ENCODE data around the gene CDKN2D.

The CDKN2D gene

GRCh38 chr19:10568826-10569651 lies at the start of gene CDKN2D:
TSS of gene CDKN2D (minus strand) at chr19:10568979. CDS start at chr19:10568653, 326 bp downstream.
- peak; percentile 100 for DNase-seq (ENCODE audit: low spot score)

DNA sequence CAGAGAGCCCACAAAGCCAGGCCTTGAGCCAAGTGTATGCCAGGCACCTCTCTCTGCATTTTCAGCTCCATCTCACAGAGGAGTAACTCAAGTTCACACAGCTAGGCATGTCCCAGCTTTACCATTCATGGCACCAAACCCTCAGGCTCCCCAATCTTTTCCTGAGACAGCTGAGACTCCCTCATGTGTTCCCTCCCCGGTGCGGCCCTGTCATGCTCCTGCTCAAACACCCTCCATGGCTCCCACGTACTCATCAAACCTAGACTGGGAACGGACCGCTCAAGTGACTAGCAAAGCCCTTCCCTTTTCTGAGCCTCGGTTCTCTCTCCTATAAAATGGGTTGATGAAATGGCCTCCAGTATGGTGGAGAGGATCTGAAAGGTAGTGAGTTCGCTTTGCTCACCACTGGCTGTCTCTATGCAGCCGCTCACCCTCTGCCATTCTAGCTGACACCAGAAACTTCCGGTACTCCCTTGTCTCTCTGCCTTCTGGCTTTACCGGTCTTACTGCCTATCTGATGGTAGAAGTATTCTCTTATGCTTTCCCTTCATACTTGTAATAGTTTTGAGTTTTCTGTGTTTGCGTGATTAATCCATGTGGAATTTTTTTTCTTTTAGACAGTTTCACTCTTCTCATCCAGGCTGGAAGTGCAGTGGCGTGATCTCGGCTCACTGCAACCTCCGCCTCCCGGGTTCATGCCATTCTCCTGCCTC lies 48.8 kb upstream of the CDKN2D start:
- DNase-seq (ENCODE audit: low spot score): no peak

DNA sequence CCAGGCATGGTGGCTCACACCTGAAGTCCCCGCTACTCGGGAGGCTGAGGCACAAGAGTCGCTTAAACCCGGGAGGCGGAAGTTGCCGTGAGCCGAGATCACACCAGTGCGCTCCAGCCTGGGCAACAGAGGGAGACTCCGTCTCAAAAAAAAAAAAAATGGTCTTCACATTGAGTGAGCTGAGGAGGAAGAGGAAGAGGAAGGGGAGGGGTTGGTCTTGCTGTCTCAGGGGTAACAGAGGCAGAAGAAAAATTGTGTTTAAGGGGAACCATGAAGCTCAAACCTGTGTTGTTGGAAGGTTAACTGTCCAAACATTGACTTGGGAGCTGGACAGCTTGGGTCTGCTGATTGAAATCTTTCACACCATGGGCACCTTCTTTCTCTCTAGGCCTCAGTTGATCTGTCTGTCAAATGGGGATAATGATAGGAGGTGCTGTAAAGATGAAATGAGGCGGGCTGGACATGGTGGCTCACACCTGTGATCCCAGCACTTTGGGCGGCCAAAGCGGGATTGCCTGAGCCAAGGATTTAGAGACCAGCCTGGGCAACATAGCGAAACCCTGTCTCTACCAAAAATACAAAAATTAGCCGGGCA lies 46.7 kb upstream of the CDKN2D start:
- no peak for DNase-seq (ENCODE audit: low spot score)

DNA sequence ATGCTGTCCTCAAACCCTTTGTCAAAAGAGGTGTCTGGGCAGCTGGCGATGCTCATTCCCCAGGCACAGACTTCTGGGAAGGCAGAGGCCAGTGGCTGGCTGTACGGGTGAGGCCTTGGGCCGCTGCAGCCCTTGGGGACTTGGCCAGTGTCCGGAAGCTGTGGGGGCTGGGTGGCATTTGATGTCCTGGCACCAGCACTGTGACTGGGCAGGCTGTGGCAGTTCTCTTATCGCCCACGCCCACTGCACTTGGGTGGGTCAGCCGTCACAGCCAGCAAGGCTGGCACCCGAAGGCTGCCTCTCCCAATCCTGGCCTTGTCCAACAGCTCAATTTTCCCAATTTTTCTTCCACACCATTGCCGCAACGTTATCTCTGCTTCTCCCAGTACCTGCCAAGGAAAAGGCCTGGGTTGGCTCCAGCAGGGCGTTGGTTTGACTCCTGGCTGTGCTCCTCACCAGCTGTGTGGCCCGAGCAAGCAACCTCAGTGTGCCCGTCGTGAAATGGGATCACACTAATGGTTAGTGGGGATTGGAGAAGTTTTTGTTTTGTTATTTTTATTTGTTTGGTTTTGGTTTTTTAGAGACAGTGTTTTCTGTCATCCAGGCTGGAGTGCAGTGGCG lies 43.8 kb upstream of the CDKN2D start:
- DNase-seq (ENCODE audit: low spot score): no peak

- no peak for DNase-seq (ENCODE audit: low spot score)
Observed at GRCh38 chr19:10611907-10612306, 43.1 kb upstream of the CDKN2D start.

GRCh38 chr19:10604460-10604980 lies 35.7 kb upstream of the CDKN2D start:
- no peak for DNase-seq (ENCODE audit: low spot score)

DNA sequence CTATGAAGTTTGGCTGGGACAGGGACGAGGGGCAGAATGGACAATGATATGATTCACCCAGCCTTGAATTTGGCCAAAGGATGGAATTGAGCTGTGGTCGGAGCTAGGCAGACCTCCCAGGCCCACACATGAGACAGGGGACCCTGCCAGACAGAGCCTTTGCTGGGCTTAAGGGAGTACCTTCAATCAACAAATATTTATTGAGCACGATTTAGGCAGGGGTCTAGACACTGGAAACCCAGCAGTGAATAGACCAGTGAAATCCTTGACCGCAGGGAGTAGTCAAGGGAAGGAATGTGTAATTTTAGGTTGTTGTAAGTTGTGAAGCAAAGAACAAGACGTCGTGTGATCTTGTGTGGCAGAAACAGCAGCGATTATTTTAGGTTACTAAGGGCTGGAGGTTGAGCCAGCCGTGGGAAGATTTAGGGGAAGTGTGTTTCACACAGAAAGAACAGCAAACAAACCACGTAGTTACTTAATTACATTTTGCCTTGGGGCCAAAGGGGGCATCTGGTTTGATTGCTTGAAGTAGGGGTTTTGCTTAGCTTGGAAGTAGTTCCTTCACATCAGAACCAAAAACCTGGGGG lies 35.2 kb upstream of the CDKN2D start:
- DNase-seq (ENCODE audit: low spot score): peak; percentile 60

DNA sequence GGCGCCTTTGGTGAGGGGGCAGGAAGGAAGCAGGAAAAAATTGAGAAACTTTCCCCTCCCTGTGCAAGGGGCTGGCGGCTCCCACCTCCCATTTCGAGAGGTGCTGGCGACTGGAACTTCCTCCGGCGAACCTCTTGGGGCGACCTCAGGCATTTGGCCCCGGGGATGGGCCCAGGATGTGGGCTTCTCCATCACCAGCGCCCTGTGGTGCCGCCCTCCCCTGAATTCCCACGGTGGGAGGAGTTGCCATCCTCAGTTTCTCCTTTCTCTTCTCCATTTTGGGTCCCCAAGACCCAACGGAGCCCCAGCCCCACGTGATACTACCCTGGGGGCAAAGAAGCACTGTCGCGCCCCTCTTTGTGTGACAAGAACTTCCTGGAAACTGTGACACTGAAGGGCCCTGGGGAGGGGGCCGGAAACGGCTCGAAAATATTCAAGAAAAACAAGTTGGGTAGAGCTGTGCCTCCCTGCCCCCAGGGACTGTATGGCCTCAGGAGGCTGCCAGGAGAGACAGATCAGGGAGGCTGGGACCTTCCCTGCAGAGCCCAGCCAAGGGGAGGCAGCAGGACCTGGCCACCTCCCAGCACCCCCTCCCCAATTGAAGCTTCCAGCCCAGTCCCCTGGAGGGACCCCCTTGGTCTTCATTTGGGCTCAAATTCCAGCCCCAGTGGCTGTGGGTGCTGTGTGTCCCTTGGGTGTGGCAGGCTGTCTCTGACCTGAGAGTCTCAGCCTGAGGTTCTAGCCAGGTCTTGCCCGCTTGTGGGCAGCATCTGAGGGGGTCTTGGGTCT lies 34.5 kb upstream of the CDKN2D start:
- peak; percentile 88 for DNase-seq (ENCODE audit: low spot score)

DNA sequence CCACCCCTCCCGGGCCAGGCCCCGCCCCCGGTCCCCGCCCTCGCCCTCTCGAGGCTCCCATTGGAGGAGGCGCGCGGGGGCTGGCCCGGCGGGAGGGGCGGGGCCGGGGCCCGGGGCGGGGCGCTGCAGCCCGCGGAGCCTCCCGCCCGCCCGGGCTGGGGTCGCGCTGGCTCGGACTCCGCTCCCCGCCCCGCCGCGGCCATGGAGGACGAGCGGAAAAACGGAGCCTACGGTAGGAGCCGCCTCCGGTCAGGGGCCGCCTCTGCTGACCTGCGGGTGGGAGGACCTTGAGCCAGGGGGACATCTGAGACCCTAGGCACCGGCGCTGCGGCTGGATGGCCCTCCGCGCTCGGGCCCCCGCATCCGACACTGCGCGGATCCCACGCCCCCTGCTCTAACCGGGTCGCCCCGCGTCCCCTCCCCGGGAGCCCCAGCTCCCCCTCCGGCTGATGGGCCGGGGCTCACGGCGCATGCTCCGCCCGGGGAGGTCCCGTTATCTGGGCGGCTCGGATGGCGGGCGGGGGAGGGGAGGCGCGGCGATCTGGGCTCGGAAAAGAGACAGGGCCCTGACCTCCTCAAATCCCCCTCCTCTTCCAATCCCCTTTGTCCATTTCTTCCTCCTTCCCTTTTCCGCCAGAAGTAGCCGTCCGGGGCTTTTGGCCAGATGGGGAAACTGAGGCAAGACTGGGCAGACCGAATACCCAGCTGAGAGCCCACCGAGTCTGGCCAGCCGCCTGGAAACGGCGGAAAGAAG lies 33.7 kb upstream of the CDKN2D start:
- DNase-seq (ENCODE audit: low spot score): peak; percentile 87

DNA sequence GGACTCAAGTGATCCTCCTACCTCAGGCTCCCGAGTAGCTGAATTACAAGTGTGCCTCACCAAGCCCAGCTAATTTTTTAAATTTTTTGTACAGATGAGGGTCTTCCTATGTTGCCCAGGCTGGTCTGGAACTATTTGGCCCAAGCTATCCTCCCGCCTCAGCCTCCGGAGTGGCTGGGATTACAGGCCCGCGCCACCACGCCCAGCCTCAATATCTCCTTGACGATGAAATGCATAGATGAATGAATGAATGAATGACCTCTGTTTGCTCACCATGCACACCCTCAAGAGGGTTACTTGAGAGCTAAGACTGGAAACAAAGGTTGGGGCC lies 33.2 kb upstream of the CDKN2D start:
- DNase-seq (ENCODE audit: low spot score): no peak

GRCh38 chr19:10600149-10600548 lies 31.4 kb upstream of the CDKN2D start:
- DNase-seq (ENCODE audit: low spot score): no peak

GRCh38 chr19:10593820-10594637 lies 25.2 kb upstream of the CDKN2D start:
- no peak for DNase-seq (ENCODE audit: low spot score)

- DNase-seq (ENCODE audit: low spot score): no peak
Observed at GRCh38 chr19:10593148-10593547, 24.4 kb upstream of the CDKN2D start.

DNA sequence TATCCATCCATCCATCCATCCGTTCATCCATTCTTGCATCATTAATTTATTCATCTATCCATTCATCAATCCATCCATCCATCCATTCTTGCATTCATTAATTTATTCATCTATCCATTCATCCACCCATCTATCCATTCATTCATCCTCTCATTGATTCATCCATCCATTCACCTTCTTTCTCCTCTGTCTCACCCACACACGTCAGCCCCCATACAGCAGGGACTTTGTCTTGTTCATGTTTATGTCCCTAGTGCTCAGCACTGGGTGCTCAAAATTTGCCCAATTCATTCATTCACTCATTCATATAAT lies 19.0 kb upstream of the CDKN2D start:
- no peak for DNase-seq (ENCODE audit: low spot score)

GRCh38 chr19:10587022-10587838 lies 18.5 kb upstream of the CDKN2D start, which contains the start of gene AP1M2:
TSS of gene AP1M2 (minus strand) at chr19:10587312. CDS start at chr19:10587231, 81 bp downstream.
- no peak for DNase-seq (ENCODE audit: low spot score)

DNA sequence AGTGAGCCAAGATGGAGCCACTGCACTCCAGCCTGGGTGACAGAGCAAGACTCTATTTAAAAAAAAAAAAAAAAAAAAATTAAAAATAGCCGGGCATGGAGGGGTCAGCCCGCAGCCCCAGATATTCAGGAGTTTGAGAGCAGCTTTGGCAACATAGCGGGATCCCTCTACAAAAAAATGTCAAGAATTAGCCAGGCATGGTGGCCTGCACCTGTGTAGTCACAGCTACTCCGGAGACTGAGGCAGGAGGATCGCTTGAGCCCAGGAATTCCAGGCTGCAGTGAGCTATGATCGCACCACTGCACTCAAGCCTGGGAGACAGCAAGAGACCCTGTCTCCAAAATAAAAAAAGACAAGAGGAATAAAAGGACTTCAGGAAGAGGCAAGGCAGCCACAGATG lies 17.6 kb upstream of the CDKN2D start:
- DNase-seq (ENCODE audit: low spot score): no peak

- DNase-seq (ENCODE audit: low spot score): no peak
Observed at GRCh38 chr19:10583036-10583776, 14.4 kb upstream of the CDKN2D start.

DNA sequence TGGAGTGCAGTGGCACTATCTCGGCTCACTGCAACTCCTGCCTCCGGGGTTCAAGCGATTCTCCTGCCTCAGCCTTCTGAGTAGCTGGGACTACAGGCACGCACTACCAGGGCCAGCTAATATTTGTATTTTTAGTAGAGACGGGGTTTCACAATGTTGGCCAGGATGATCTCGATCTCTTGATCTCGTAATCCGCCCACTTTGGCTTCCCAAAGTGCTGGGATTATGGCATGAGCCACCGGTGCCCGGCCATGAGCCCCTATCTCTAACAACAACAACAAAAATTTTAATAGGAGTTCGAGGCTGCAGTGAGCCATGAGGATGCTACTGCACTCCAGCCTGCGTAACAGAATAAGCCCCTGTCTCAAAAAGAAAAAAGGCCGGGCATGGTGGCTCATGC lies 13.3 kb upstream of the CDKN2D start:
- no peak for DNase-seq (ENCODE audit: low spot score)

Measured in CD4-positive, alpha-beta T cell treated with Interleukin-15 for 4 hours (primary cell).